ENCODE data around the gene ABCC1.

ABCC1 gene

DNA sequence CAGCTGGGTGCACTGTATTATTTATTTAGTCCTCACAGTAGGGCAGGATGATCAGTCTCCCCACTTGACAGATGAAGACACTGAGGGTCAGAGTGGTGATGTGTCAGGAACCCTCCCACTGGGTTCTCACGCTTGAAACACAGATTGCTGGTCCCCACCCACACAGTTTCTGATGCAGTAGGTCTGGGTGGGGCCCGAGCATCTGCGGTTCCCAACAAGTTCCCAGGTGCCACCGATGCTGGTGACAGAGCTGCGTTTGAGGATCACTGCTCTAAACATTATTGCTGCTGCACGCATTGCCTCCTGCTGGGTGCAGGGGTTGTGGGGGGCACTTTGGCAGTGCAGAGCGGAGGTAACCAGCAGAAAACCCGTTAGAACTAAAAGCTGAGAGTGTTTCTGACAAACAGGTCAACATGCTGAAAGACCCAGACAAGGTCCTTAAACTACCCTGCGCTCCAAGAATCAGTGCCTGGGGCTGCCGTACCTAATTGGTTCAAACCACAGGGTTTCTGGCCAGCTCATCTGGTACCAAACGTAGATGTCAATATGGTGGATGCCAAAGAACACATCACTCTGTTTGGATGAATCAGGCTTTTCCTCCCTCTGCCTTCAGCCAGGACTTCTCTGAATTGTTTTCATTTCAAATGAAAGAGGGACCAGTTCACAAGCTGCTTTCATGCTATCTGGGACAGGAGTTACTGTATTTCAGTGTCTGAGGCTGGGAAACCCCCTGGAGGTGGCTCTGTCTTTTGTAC lies 76.0 kb downstream of the ABCC1 start:
- H3K4me3 ChIP-seq (ENCODE audit: low read length) = no peak overlapping the region
- peak; percentile 61 for DNase-seq (ENCODE audit: low read depth)
- TF ChIP-seq, protein P1, sequence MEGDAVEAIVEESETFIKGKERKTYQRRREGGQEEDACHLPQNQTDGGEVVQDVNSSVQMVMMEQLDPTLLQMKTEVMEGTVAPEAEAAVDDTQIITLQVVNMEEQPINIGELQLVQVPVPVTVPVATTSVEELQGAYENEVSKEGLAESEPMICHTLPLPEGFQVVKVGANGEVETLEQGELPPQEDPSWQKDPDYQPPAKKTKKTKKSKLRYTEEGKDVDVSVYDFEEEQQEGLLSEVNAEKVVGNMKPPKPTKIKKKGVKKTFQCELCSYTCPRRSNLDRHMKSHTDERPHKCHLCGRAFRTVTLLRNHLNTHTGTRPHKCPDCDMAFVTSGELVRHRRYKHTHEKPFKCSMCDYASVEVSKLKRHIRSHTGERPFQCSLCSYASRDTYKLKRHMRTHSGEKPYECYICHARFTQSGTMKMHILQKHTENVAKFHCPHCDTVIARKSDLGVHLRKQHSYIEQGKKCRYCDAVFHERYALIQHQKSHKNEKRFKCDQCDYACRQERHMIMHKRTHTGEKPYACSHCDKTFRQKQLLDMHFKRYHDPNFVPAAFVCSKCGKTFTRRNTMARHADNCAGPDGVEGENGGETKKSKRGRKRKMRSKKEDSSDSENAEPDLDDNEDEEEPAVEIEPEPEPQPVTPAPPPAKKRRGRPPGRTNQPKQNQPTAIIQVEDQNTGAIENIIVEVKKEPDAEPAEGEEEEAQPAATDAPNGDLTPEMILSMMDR (IDR thresholded peaks at IDR 0.05; ENCODE audit: insufficient read depth, low read depth, low read length, missing control alignments) = no peak

DNA sequence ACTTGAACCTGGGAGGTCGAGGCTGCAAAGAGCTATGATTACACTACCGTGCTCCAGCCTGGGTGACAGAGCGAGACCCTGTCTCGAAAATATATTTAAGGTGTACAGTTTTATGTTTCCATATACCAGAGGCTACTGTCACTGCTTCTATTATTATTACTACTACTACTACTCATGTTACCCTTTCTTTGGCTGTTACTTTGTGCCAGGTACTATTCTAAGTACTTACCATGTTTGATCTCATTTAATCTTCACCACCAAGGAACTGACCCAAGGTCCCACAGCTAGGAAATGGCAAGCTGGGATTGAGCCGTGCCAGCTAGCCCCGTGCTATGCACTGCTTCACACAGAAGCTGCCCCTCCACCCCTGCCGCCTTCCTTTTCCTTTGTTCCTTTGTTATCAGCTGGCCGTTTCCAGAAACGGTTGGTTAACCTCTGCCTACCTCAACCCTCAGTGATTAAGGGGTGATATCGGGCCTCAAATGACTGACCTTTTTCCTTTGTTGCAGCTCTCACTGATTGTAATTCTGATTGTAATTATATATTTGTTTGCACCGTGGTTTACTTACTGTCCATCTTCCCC lies 78.4 kb downstream of the ABCC1 start:
- H3K4me3 ChIP-seq (ENCODE audit: low read length) = no peak overlapping the region
- TF ChIP-seq, protein P1 (IDR thresholded peaks at IDR 0.05; ENCODE audit: insufficient read depth, low read depth, low read length, missing control alignments) = no peak
- DNase-seq (ENCODE audit: low read depth) = no peak

DNA sequence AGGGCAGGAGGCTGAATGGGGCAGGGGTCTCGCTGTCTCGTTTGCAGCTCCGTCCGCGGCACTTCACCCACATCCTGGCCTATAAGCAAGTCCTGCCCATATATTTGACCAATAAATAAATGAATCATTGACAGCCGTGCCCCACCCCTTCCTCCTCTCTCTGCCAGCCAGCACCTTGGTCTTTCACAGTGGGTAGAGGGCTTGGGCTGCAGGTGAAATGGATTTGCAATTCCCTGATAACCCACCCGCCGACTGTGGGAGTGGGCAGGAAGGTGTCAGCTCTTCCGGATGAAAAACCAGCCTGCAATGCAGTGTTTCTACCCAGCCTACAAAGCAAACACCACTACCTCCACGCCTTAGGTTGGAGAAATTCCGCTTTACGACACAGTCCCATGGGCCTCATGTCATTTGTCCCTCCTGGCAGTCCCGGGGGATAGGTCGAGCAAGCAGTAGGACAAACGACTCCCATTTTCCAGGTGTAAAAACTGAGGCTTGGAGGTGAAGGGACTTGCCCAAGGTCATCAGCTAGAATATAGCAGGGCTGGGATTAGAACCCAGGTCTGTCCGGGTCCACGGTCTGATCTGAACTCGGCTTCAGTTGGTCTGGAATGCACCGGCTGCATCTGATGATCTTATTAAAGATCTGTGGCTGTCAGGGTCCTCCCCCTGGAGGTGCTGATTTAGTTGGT lies 79.0 kb downstream of the ABCC1 start:
- H3K4me3 ChIP-seq (ENCODE audit: low read length) = no peak overlapping the region
- TF ChIP-seq, protein P1 (IDR thresholded peaks at IDR 0.05; ENCODE audit: insufficient read depth, low read depth, low read length, missing control alignments) = no peak
- no peak for DNase-seq (ENCODE audit: low read depth)

DNA sequence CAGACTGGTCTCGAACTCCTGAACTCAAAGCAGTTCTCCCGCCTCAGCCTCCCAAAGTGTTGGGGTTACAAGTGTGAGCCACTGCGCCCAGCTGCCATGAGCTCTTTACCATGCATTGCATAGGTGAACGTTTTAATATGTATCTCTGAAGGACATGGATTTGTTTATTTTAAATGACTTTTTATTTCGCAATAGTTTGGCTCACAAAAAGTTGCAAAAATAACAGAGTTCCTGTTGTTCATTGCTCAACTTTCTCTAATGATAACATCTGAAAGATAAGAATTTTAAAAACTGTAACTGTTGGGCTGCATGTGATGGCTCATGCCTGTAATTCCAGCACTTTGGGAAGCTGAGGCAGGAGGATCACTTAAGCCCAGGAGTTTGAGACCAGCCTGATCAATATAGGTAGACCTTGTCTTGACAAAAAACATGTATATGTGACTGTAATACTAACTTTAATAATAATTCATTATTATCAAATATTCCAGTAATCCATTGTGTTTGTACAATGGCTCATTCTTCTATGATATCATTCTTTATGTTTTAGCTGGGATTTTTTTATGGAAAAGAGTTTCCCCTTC lies 80.1 kb downstream of the ABCC1 start:
- TF ChIP-seq, protein P1 (IDR thresholded peaks at IDR 0.05; ENCODE audit: insufficient read depth, low read depth, low read length, missing control alignments) = no peak
- H3K4me3 ChIP-seq (ENCODE audit: low read length) = no peak overlapping the region
- no peak for DNase-seq (ENCODE audit: low read depth)

DNA sequence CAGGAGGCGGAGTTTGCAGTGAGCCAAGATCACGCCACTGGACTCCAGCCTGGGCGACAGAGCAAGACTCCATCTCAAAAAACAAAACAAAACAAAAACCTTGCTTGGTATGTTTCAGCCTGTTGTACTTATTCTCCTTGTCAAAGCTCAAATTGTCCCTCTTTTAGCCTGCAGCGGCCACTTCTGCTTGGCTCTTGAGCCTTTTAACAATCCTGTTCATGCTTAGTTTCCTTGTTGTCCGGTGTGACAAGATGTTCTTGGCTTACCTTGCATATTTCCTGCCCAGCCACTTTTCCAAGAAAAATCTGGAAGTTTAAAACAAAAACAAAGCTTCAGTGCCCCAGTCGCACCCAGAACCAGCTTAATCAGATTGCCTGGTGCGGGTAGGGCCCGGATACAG lies 81.0 kb downstream of the ABCC1 start:
- TF ChIP-seq, protein P1 (IDR thresholded peaks at IDR 0.05; ENCODE audit: insufficient read depth, low read depth, low read length, missing control alignments) = no peak
- DNase-seq (ENCODE audit: low read depth) = no peak

DNA sequence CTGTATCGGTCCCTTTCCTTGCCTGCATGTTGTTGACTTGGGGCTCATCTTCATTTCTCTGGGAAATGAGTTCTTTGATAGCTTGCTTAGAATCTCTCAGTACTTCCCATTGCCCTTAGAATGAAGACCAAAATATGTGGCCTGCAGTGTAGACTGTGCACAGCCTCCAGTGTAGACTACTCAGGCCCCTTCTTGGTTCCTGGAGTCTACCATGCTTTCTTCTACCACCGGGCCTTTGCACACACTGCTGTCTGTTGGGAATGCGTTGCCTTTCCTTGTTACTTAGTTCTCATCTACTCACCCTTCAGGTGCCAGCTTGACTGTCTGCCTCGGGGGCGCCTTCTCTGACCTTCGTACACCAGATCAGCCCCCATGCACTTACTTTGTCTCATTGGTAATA lies 82.0 kb downstream of the ABCC1 start:
- H3K4me3 ChIP-seq (ENCODE audit: low read length) = no peak overlapping the region
- no peak for DNase-seq (ENCODE audit: low read depth)
- TF ChIP-seq, protein P1 (IDR thresholded peaks at IDR 0.05; ENCODE audit: insufficient read depth, low read depth, low read length, missing control alignments) = no peak

More for the DNA sequence above, 81.0 kb downstream of the ABCC1 start:
- H3K4me3 ChIP-seq (ENCODE audit: low read length) = no peak overlapping the region
